GM18951 (cell line): ENCODE measurements around the gene PGM5.

Source experiments
- POLR2A ChIP-seq: IDR thresholded peaks from 4 replicates; pipeline ENCODE4 v1.6.1; 2011; ENCODE audit warnings: mild to moderate bottlenecking; ENCODE audit not compliant: insufficient read length, insufficient read depth; ENCODE audit errors: extremely low read depth
- in situ Hi-C: fragments of 300-500 bp; cut with MboI; formaldehyde crosslinking; loops from one replicate; pipeline ENCODE4 v1.12.0; 2022; ENCODE audit warnings: low sequenced_read_pairs, mixed read lengths, inconsistent platforms; ENCODE audit not compliant: unreplicated experiment

Gene PGM5

DNA sequence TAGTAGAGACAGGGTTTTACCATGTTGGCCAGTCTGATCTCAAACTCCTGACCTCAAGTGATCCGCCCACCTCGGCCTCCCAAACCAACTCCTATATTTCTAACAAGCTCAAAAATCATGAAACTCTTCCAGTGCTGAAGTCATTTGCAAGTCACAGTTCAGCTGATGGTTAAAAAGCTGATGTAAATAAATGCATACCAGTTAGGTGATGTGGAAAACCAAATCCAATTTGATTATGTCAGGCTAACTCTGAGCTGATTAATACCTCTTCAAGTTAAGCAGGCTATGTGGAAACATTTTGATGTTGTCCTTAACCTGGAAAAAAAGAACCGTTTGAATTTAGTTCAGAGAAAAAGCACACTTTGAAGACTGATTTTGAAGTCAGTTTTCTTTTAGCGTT is 133.2 kb downstream of the PGM5 start:
- no peak for TF ChIP-seq POLR2A
- in situ Hi-C loops, result no loop called here

DNA sequence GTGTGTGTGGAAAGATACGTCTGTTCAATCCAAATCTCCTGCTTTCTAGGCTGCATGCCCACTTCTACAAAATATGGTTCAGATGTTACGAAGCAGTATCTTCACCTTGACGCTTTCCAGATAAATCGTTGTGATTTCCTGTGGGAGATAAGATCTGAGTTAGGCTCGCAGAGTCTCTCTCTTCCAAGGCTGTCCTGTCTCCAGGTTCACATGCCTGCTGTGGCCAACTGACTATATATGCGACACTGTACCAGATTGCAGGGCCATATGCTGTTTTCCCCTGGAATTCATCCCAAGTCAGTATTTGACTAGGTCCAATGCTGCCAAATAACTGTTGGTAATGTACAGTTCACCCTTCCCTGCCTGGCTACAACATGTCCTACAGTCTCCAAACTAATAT is 136.4 kb downstream of the PGM5 start:
- TF ChIP-seq POLR2A, result no peak
- in situ Hi-C loops, result no loop called here

DNA sequence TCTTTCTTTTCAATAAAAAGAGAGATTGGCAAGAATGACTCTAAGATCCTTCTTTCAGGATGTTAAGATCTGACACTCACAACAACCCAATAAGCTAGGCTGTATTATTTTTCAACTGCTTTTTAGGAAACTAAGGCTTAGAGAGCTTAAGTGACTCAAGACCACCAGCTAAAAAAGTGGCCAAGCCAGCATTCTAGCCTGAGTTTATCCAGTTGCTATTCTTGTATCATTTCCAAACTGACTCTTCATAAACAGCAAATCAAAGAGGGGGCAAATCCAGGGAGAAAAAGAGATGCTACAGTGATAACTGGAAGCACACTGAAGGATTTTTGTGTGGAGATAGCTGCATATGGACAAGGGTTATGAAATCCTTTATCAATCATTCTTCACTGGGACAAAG is 137.1 kb downstream of the PGM5 start:
- in situ Hi-C loops, result no loop called here
- TF ChIP-seq POLR2A, result no peak

DNA sequence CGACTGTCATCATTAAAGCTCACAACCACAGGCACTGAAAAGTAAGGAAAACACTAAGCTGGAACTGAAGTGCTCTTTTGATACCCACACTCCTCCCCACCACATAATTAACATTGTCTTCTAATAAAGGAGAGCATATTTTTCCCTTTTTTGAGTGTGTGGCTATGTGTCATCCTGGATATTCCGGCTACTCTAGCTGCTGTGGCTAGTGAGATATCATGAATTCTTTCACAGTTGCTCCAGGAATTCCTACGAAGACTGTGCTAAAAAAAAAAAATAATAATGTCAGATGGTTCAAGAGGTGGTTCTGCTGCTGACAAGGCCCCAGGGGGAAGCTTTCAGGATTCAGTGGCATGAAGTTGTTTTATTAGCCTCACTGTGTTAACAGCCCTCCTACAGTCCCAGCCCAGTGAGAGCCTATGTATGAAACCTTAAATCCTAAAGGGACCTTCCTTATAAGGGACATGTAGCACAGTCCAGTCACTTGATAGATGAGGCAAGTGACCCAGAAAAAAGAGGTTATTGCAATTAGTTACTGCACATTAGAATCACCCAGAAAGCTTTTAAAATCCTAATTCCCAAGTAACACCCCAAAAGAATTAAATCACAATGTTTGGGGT is 137.7 kb downstream of the PGM5 start:
- no peak for TF ChIP-seq POLR2A
- in situ Hi-C loops, result no loop called here

DNA sequence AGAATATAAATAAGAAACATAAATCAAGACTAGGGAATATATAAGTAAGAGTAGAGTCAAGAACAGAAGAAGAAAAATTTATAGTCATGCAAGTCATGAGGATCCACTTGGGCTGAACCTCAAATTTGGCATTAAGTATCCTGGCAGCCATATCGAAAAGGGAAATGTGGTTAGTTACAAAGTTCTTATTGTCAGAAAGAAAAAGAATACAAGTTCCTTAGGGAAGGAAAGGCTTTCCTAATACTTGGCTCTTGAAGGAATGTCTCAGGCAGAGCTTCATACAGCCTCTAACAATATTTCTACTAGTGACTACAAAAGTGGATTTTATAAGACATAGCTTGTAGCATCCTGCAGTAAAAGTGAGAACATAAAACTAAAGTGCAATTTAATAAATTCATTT is 138.8 kb downstream of the PGM5 start:
- in situ Hi-C loops, result no loop called here
- no peak for TF ChIP-seq POLR2A

- in situ Hi-C loops, result no loop called here
- no peak for TF ChIP-seq POLR2A
Measured at GRCh38 chr9:68496356-68496755, 139.9 kb downstream of the PGM5 start.

GRCh38 chr9:68497629-68498028 is 141.2 kb downstream of the PGM5 start:
- TF ChIP-seq POLR2A, result no peak

DNA sequence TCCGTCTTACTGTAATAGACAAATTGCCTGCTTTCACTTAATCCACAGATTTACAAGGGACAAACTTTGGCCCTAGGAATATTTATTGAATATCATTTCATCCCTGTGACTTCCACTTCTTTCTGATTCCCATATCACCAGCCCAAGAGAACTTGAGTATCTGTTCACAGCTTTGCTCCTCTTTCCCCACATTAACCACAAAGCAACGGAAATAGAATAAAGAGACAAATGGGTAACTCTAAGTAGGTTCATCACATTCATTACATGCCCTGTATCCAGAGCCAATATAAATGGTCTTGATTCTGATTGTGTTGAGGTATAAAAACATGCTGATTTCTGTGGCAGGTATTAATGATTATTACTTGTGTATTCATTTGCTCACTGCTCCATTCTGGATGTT is 142.4 kb downstream of the PGM5 start:
- TF ChIP-seq POLR2A, result no peak
- in situ Hi-C loops, result no loop called here

More at GRCh38 chr9:68497629-68498028, 141.2 kb downstream of the PGM5 start:
- in situ Hi-C loops, result no loop called here

- in situ Hi-C loops, result no loop called here
- no peak for TF ChIP-seq POLR2A
Measured at GRCh38 chr9:68500457-68501381, 144.3 kb downstream of the PGM5 start.

DNA sequence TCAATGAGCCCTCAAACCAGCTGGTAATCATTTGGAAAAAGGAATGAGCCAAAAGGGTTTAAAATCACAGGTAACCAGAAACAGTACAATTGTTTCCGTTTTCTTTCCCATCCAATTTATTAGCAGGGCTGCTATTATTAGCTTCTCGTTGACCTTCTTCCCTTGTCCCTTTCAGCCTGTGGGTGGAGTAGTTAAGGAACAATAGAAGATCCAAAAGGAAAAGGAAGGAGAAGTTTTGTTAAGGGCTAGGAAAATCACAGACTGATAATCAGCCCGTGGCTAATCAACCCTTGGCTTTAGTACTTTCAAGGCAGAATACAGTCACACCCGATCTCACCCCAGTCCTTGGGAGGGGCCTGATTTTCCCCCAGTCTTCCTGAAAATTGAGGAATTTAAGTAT is 145.9 kb downstream of the PGM5 start:
- in situ Hi-C loops, result no loop called here
- TF ChIP-seq POLR2A, result no peak

- in situ Hi-C loops, result no loop called here
- no peak for TF ChIP-seq POLR2A
Measured at GRCh38 chr9:68505681-68506409, 149.4 kb downstream of the PGM5 start.

GRCh38 chr9:68506551-68506950 is 150.1 kb downstream of the PGM5 start:
- in situ Hi-C loops, result no loop called here
- no peak for TF ChIP-seq POLR2A

DNA sequence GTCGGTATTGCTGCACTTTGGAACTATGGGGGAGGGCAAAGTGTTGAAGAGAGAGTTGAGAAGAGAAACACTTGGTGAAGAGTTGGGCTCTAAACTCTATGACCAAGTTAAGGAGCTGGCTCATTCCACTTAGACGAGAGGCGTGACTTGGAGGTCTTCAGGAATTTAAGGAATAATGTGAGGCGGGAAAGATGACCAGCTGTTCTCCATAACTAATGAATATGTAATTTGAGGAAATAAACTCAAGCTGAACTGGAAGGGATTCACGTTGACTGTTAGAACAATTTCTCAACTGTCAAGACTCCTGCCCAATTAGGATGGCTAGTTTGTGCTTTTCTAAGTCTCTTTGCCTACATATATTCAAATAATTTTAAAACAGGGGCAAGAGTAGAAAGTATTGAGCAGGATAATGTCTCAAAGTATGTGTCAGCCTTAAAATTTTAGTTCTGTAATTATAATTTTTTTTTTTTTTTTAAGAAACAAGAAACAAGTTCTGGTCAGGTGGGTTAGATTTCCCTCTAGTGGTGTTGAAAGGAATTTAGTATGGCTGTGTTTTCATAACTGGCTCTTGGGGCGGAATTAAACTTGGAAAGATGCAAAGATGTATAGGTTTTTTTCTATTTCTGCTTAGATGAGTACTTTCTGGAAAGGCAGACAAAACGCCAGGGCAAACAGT is 150.9 kb downstream of the PGM5 start:
- in situ Hi-C loops, result no loop called here
- no peak for TF ChIP-seq POLR2A
